Endodermal cell (in vitro differentiated cells): ENCODE data around the gene SPATA1. TPM values are rescaled to one million over a fixed set of nuclear protein-coding genes. Genes with fewer than 3 reads are reported as not detected.

ENCODE experiments used
- DNase-seq: peaks from one replicate; pipeline ENCODE4 v3.0.0-alpha.2; 2017
- H3K27ac ChIP-seq: 2 replicates; pipeline ENCODE4 v1.5.1; 2013; ENCODE audit warnings: mild to moderate bottlenecking, low read depth, low read length, moderate library complexity
- H3K27me3 ChIP-seq: 2 replicates; pipeline ENCODE4 v1.6.1; 2013; ENCODE audit warnings: mild to moderate bottlenecking, low read length, moderate library complexity; ENCODE audit not compliant: insufficient read depth, control insufficient read depth, poor library complexity, severe bottlenecking
- H3K36me3 ChIP-seq: 2 replicates; pipeline ENCODE4 v1.7.0; 2013; ENCODE audit warnings: mild to moderate bottlenecking, low read length, moderate library complexity; ENCODE audit not compliant: control insufficient read depth, insufficient read depth
- H3K4me1 ChIP-seq: one replicate; pipeline ENCODE4 v1.7.0; 2013; ENCODE audit warnings: low read length; ENCODE audit not compliant: control insufficient read depth, insufficient read depth
- H3K4me3 ChIP-seq: 2 replicates; pipeline ENCODE4 v1.5.1; 2013; ENCODE audit warnings: mild to moderate bottlenecking, low read length, moderate library complexity
- H3K9ac ChIP-seq: 2 replicates; pipeline ENCODE4 v1.6.1; 2013; ENCODE audit warnings: mild to moderate bottlenecking, low read length, moderate library complexity; ENCODE audit not compliant: poor library complexity, severe bottlenecking; ENCODE audit errors: extremely low read depth
- H3K9me3 ChIP-seq: 2 replicates; pipeline ENCODE4 v1.6.1; 2013; ENCODE audit warnings: mild to moderate bottlenecking, low read length, moderate library complexity; ENCODE audit not compliant: control insufficient read depth
- H3K27ac Mint-ChIP-seq: 2 replicates; pipeline ENCODE4 v1.8.0; 2020; ENCODE audit warnings: mixed read lengths
- H3K27me3 Mint-ChIP-seq: 2 replicates; pipeline ENCODE4 v1.8.0; 2021; ENCODE audit warnings: mild to moderate bottlenecking, mixed read lengths; ENCODE audit not compliant: insufficient read depth
- H3K36me3 Mint-ChIP-seq: 2 replicates; pipeline ENCODE4 v1.8.0; 2020; ENCODE audit warnings: low read depth, mixed read lengths
- H3K4me1 Mint-ChIP-seq: 2 replicates; pipeline ENCODE4 v1.8.0; 2020; ENCODE audit warnings: mixed read lengths
- H3K4me3 Mint-ChIP-seq: 2 replicates; pipeline ENCODE4 v1.8.0; 2020; ENCODE audit warnings: mild to moderate bottlenecking, moderate library complexity, mixed read lengths
- H3K9me3 Mint-ChIP-seq: 2 replicates; pipeline ENCODE4 v1.8.0; 2020; ENCODE audit warnings: mild to moderate bottlenecking, mixed read lengths
- CTCF ChIP-seq: fragments of 200-600 bp; sonication (generic); conservative IDR thresholded peaks from 2 replicates; pipeline ENCODE4 v1.5.0; 2021; ENCODE audit warnings: antibody characterized with exemption, mild to moderate bottlenecking
- WGBS, 2 experiments: methylation state at CpG; one replicate each; pipeline versions ENCODE4 v1.1.5 to v1.1.7; 2013; ENCODE audit warnings: missing lambda C conversion rate in 2 of 2, mixed read lengths in 1 of 2; ENCODE audit not compliant: insufficient coverage in 1 of 2, insufficient read length in 1 of 2; 5-methylcytosine and 5-hydroxymethylcytosine counted together
- total RNA-seq, 2 donors: library from RNA; stranded (reverse); fragmentation: NEBNext Ultra II Directional in 1 of 2; extraction: Animal tissue kit (Norgen Biotek cat#: 25700) in 1 of 2; gene quantifications; 2 replicates in 1 of 2; 3 replicates in 1 of 2; pipeline ENCODE4 v1.2.1, GENCODE V29; 2021

The SPATA1 gene
- total RNA-seq, 2 donors from 2014 or later, result 0.55 to 1.6 TPM

- Mint-ChIP-seq H3K4me1 (peaks cover 19% of the 10 kb centered on the region), H3K27ac (no peak overlapping the region), H3K36me3 (peaks cover 2% of the 10 kb centered on the region), H3K27me3 (no peaks in the 10 kb centered on the region), H3K4me3 (no peak overlapping the region), H3K9me3 (peaks cover 34% of the 10 kb centered on the region)
- peaks cover 11% of the 10 kb centered on the region for H3K9me3 ChIP-seq
- TF ChIP-seq CTCF, result no peak
- H3K4me3 ChIP-seq, result no peak overlapping the region
- H3K4me1 ChIP-seq, result no peaks in the 10 kb centered on the region
- no peaks in the 10 kb centered on the region for H3K27me3 ChIP-seq
- 99% methylated on average over 3 of the region's 3 CpGs; no CpG with 5 or more reads in 1 of the 2 experiments for WGBS, 2 experiments
- H3K9ac ChIP-seq, result no peak overlapping the region
- no peaks in the 10 kb centered on the region for H3K36me3 ChIP-seq
- DNase-seq, result no peak
- no peak overlapping the region for H3K27ac ChIP-seq
These were observed 92.2 kb downstream of the SPATA1 start for GRCh38 chr1:84598418-84598817.

GRCh38 chr1:84598846-84599741 is 92.9 kb downstream of the SPATA1 start:
- no peak overlapping the region for H3K9ac ChIP-seq
- Mint-ChIP-seq H3K9me3 (peaks cover 39% of the 10 kb centered on the region), H3K27ac (no peak overlapping the region), H3K4me3 (no peak overlapping the region), H3K27me3 (no peaks in the 10 kb centered on the region), H3K36me3 (peaks cover 2% of the 10 kb centered on the region), H3K4me1 (peaks cover 22% of the 10 kb centered on the region)
- no peak for DNase-seq
- TF ChIP-seq CTCF, result no peak
- H3K4me3 ChIP-seq, result no peak overlapping the region
- peaks cover 15% of the 10 kb centered on the region for H3K9me3 ChIP-seq
- WGBS, 2 experiments, result 79 to 85% methylated on average over 4 to 5 of the region's 5 CpGs
- no peaks in the 10 kb centered on the region for H3K36me3 ChIP-seq
- no peak overlapping the region for H3K27ac ChIP-seq
- H3K4me1 ChIP-seq, result no peaks in the 10 kb centered on the region
- no peaks in the 10 kb centered on the region for H3K27me3 ChIP-seq

GRCh38 chr1:84600796-84601195 is 94.6 kb downstream of the SPATA1 start:
- Histone ChIP-seq H3K27me3 (no peaks in the 10 kb centered on the region), H3K9me3 (peaks cover 32% of the 10 kb centered on the region), H3K4me3 (no peak overlapping the region), H3K4me1 (no peaks in the 10 kb centered on the region), H3K36me3 (no peaks in the 10 kb centered on the region), H3K27ac (no peak overlapping the region), H3K9ac (no peak overlapping the region)
- H3K4me1 Mint-ChIP-seq, result peaks cover 22% of the 10 kb centered on the region
- H3K27me3 Mint-ChIP-seq, result no peaks in the 10 kb centered on the region
- H3K9me3 Mint-ChIP-seq, result peaks cover 49% of the 10 kb centered on the region
- WGBS, 2 experiments, result 93 to 95% methylated on average over 4 to 5 of the region's 5 CpGs
- no peak overlapping the region for H3K4me3 Mint-ChIP-seq
- no peak for DNase-seq
- TF ChIP-seq CTCF, result no peak
- H3K36me3 Mint-ChIP-seq, result peaks cover 9% of the 10 kb centered on the region
- H3K27ac Mint-ChIP-seq, result no peak overlapping the region
